GM19043 (cell line): ENCODE measurements around the gene NELL1.

Experiments used
- ATAC-seq: cut with Tn5 transposase; IDR thresholded peaks from one replicate; pipeline ENCODE4 v1.9.1; 2021; ENCODE audit warnings: low read depth; ENCODE audit not compliant: unreplicated experiment

NELL1 gene

DNA sequence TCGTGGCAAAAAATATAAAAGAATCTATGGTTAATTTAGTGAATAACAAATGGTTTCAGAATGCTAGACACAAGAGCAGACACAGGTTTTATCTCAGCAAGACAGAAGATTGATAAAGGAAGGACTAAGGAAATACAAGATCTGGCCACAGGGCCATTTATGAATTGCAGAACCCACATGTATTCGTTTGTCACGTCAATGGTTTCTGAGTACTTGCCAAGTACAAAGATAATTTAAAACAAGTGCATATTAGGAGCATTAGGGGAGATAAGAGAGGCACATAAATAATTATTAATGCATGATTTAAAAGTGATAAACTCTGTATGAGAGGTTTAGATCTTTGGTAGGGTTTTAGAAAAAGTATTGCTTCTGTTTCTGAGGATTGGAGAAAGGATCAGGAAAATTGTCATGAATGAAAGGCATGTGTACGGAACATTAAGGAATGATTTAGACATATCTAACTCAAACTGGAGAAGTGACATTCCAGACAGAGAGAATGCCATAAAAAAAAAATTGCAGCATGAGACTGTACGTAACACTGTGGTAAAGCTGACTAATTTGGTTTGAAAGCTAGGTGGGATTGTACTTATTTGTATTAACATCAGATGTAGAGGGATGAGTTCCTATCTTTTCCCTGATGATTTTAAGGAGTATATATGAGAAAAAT, 727.1 kb downstream of the NELL1 start:
- no peak for ATAC-seq

DNA sequence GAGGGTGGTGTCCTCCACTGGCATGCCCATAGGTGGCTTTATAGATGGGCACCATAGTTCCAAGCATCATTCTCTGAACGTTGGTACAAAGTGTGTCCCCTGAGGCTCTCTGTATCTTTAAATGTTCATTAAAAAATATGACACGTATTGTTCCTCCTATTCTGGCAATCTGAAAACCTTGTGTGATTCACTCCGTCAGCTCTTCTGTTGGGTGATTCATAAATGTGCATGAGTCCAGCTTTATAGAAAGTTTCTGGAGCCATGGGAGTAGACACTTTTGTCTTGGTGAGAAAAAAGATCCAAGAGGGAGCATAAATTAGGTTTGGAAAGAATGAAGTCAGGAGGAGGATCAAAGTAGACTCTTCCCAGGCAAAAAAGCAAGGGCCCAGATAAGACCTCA, 728.8 kb downstream of the NELL1 start:
- ATAC-seq: no peak

DNA sequence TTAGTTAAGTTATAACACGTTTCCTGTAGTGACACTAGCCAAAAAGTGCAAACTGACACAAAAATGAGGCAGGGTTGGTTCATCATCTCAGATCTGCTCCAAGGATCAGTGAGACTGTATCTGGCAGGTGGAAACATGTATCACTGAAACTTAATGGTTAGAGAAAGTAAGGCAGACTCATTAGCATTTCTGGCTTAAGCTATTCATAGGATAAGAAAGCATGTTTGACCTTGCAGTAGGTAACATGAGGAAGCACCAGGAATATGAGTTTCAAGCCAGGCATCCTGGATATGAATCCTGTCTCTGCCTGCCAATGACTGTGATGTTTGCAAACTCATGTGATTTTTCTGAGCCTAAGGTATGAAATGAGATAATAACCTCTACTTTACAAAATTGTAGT, 732.1 kb downstream of the NELL1 start:
- no peak for ATAC-seq

DNA sequence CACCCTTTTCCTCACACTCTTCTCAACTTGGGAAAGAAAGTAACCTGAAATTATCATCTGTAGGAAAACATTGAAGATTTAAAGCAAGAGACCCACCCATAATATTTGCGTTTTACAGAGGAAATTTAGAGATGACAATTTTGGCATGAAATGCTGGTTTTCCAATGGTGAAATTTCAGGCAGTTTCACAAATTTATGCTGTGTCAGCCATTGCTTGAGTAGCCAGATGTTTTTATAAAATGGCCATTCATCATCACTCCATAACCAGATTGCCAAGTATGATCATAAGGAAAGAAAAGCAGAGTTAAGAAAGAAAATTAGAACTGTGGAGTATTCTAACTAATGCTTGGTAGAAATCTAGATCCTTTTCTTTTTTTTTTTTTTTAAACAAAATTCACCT, 732.9 kb downstream of the NELL1 start:
- ATAC-seq: no peak

DNA sequence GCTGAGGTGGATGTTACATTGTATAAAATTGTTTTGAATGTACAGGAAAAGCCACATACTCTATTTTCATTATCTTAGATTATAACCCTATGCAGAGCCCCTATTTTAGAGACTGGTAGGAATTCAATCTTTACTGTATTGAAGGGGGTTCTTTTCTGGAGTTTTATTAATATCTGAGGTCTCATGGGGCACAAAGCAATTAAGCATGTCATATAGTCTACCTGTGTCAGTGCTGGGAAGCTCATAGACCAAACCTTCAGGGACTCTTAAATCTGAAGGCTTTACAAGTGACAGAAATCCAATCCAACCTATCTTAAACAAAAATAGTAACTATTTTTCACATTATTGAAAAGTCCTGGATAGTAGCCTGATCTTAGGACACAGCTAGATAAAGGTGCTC, 733.7 kb downstream of the NELL1 start:
- no peak for ATAC-seq

DNA sequence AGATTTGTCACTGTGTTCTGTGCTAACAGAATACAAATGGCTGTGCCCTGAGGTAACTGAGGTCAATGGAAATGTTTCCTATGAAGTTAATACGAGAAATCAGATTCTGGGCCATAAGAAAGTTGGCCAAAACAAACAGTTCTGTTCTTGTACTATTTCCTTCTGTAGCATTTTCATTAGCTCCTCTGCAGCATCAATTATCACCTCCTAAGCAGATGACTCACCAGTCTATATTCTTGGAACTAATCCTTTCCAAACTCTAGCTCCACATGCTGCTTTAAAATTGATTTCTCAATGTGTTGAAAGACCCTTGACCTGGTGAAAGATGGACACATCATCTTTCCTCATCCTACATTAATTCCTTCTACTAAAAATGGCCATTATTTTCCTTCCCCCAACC, 736.0 kb downstream of the NELL1 start:
- ATAC-seq: no peak

DNA sequence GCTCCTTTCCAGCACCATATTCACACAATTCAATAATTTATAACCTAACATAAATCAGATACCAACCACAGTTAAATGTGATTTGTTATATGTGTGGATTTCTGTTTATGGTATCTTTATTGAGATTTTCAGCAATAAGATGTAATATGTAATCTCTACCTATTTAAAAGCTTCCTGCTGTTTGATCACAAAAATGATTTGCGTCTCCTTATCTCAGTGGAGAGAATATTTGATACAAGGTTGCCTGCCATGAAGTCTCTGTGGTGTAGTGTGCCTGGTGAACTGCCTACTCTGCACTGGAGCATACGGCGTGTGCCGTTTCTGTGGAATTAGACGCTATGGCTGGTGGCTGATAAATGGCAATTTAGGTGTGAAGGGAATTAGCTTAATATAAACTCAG, 741.1 kb downstream of the NELL1 start:
- no peak for ATAC-seq

DNA sequence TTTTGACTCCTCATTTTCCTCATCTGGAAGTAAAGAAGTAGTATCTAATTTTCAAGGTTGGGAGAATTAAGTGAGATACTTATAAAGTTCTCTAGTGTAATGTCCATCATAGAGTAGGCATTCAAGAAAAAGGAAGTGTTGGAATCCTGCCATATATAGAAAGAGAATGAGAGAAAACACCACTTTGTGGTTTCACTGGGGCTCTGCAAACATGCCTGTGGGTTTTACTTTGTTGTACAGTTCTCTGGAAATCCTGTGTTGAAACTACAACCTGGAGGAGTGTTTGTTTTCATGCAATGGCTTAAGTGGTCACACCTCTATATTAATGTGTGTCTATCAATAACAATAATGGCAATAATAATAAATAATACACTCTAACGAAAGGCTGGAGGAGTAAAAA, 741.7 kb downstream of the NELL1 start:
- ATAC-seq: no peak

DNA sequence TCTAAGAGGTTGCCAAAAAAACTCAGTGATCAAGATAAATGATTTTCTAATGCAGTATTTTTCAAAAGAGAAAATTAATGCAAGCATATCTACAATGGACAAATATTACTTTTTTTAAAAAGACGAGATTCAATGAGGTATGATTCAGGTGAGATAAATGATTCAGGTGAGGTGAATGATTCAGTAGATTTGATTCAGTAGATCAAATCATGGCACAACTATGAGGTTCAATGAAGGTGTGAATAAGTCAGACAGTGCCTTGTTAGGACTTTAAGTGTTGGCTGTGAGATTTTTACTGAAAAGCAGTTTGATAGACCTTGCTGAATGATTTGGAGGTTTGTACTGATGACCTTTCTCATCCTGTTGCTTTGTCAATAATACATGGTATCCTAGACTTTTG, 742.2 kb downstream of the NELL1 start:
- ATAC-seq: no peak

DNA sequence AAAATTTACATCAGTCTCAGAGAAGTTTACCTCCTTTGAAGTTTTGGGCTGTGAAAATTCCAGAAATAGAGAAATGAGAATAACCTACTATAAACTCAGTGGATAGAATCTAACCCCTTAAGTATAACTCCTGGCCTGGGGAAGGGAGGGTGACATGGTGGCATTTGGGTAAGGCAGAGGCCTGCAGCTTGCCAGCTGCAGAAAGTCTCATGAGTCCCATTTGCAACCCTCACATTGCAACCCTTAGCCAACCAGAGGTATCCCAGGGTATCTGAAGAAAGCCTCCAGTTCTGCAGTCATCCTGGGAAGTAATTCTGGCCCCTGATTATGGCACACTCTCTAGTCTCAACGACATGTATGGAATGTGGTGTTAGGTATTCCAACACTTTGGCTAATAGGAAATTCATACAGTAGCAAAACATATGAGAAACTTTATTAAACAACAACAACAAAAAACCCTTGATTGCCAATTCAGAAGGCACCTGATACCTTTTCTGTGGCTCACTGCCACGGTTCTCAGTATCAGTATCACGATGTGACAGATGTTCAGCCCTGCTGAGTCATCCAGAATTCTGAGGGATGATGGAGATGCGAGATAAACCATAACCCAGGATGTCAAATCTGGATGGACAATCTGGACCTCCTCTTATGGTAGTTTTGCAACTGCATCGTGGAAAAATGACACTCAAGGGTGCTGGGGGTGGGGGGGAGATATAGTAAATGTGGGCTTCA, 743.4 kb downstream of the NELL1 start:
- ATAC-seq: no peak

DNA sequence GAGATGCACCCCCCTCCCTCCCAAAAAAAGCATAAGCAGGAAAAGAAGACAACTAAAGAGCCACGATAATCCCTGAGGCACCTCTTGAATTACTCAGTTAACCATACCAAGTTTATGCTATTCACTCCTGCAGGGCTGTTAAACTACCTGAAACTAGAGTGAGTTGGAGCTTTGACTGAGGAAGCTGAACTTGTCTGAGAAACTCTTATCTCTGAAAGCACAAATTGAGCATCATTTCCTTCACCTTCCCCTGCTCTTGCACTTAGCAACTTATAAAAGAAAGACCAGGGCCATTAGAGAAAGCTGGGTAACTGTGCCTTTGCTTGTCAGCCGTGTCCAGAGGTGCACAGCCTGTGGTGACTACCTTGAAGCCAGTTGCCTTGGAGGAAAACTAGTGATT, 745.6 kb downstream of the NELL1 start:
- ATAC-seq: no peak

DNA sequence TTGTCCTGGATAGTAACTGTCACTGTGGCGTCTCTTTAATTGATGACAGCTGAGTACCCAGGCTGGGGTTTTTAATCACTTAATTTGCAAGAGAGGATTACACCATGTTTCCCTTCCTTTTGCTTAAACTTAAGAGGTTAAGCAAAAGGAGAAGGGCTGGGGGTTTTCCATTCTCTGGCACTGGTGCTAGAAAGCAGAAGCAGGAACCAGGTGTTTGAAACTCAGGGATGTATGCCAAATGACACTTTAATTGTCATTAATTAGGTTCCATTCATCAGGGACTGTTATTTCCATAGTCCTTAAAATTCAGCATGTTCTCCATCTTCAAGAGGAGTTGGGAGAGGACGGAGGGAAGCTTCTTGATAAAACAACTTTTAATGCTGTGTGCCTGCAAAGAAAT, 746.2 kb downstream of the NELL1 start:
- no peak for ATAC-seq

DNA sequence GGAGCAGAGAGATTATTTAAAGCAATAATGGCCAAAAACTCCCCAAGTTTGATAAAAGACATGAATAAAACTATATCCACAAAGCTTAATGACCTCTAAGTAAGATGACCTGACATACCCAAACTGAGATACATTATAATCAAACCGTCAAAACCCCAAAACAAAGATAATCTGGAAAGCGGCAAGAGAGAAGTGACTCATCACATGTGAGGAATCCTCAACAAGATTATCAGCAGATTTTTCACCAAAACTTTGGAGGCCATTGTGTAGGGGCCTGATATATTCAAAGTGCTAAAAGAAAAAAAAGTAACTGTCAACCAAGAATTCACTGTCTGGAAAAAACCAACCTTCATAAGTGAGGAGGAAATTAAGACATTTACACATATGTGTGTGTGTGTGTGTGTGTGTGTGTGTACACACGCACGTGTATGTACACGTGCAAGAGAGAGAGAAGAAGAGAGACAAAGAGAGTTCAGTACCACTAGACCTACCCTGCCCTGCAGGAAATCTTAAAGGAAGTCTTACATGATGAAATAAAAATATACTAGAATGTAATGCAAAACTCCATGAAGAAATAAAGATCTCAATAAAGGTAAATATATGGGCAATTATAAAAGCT, 752.4 kb downstream of the NELL1 start:
- no peak for ATAC-seq

DNA sequence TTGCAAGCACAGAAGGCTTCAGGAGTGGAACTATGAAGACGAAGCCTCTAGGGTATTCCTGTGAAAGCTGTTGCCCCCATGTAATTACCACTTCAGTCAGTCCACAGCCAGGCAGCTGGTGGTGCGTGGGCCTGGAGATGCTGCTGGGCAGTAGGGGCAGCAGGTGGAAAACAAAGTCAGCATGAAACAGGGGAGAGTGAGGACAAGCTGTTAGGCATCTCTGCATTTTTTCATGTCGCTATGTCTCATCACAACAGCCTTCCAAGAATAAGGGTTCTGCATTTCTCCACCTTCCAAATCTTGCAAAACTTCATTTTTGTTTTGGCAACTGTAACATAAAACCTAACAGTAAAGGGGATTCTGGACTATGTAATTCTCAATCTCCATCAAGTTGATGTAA, 757.5 kb downstream of the NELL1 start:
- ATAC-seq: no peak

DNA sequence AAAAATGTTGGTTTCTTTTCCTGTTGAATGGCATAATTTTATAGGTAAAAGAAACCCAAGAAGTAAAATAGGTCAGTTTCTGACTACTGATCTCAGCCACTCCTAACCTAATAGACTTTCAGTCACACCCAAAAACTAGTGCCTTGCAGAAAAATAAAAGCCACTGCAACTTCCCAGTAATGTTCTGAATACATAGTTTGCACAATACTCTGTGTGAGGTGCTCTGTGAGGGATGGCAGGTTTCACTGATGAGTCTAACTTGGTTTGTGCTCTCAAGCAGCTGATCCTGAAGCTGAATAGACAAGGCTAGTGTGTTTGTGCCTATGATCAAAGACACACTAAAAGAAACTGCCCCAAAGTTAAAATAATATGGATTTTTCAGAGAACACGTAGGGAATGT, 758.3 kb downstream of the NELL1 start:
- ATAC-seq: no peak

DNA sequence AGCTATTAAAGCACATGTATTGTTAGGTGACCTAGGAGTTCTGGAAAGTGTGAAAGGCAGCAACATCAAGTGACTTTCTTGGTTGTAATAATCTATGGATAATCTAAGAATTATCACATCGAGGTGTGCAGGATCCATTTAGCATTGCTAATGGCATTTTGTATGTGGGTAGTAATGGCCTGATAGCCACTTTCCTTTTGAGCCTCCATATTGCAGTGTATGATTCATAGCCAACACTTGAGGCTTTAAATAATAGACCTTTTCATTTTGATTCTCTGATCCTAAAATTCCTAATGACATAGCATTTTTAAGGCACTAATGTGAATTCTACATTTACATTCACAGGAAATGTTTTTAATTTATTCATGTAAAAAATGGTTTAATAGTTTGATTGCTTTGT, 759.4 kb downstream of the NELL1 start:
- no peak for ATAC-seq

DNA sequence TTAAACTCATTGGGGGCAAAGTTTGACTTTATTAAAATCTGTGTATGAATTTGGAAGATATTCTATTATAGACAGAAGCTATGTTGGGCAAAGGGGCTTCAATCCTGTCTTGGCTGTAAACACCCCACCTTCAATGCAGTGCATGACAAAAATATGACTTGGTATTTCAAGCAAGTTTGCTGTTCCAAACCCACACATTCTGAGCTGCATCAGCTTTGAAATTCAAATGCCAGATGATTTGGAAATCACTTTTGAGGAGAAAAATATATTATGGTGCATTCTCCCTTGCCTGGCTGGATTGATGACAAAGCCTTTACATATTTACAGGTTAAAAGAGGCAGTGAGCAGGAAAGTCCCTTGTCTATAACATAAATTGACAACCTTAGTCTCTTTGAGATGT, 760.0 kb downstream of the NELL1 start:
- ATAC-seq: no peak

DNA sequence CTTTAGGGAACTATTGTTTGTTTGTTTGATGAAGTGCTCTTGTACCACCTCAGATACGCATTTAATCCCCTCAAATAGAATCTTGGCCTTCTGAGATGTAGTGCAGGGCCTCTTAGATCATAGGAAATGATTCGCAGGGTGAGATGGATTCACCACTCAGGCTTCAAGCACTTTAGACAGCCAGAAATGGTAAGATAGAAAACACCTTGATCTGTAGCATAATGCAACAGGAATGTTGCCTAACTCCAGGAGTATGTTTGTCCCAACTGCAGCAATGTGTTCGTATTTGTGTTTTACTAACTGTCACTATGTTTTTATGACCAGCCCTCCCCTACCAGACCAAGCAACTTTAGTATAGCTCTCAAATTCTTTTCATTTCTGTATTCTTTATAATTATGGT, 761.2 kb downstream of the NELL1 start:
- no peak for ATAC-seq

DNA sequence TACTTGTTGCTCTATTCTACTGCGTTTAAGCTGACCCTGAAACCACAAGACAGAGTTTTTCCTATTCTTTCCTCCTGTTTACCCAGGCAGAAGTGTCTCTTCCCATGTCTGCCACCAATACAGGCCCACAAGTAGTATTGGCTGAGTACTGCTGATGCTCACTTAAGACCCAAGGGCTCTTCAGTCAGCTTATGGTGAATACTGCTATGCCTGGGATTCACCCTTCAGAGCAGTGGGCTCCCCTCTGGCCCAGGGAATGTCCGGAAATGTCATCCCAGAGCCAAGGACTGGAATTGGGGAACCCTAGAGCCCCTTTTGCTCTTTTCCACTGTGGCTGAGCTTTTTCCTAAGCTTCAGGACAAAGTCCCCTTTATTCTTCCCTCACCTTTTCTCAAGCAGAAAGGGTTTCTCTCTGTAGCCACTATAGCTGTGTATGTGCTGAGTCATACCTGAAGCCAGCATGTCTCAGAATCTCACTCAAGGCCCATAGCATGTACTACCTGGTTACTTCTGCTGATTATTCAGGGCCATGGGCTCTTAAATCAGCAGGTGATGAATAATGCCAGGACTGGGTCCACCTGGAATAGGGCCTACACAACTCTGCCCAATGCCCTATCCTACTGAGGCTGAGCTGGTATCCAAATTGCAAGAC, 777.7 kb downstream of the NELL1 start:
- peak; percentile 76 for ATAC-seq

DNA sequence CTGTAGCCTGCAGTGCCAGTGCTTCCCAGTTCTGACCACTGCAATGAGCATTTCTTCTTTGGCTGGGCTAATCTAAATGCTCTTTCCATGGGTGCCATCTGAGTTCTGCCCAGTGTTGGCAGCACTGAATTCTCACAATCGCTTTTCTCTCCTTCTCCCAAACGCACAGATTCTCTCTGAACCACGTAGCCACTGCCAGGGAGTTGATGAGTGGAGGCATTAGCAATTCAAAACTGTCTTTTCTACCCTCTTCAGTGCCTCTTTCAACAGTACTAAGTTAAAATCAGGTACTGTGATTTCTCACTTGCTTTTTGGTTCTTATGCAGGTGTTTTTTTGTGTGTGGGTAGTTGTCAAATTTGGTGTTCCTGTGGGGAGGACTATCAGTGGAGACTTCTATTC, 778.5 kb downstream of the NELL1 start:
- ATAC-seq: no peak

DNA sequence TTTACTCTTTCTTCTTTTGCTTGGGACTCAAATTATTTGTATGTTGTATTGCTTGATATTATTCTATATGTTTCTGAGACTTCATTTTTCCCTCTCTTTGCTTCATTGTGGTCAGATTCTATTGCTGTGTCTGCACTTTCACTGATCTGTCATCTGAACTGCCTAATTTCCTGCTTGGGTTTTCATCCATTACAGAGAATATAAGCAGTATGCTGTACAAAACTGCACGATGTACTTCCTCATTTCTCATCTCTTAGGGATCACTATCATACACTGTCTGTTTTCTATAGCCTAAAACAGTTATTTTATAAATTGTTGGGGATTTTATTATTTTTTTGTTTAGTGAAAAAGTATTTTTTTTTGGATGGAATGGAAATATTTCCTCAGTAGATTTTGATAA, 786.8 kb downstream of the NELL1 start:
- no peak for ATAC-seq

DNA sequence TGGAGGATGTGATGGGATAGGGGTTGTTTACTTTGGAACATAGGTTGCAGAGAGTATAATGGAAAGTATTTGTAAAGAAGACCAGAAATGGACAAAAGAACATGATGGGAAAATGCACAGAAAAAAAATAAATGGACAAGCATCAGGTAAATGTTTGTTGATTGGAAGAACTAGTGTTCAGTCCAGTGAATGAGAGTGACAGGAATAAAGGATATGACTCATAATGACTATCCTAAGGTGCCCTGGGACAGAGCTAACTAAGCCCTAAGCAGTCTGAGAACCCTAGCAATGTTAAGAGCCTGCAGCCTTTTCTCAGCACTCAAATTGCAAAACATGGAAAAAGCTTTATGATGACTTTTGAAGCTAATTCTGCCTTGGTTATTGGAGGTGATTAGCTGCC, 790.7 kb downstream of the NELL1 start:
- no peak for ATAC-seq
